HEK293 (cell line): Measurements from ENCODE around the gene CAMKMT.

Experiments used
- CTCF ChIA-PET: fragments of 350-600 bp; formaldehyde crosslinking; extraction: SDS; loops from one replicate; lab custom pipeline; 2021; ENCODE audit warnings: antibody characterized with exemption; lab: Yijun Ruan, JAX
- POLR2A ChIA-PET: fragments of 300-600 bp; formaldehyde crosslinking; extraction: SDS; loops from one replicate; lab custom pipeline; 2020; ENCODE audit warnings: antibody characterized with exemption, inconsistent platforms; lab: Yijun Ruan, JAX
- H3K27ac ChIP-seq: fragments of 200-500 bp; sonication (Bioruptor generic); 2 replicates; pipeline ENCODE4 v1.5.1; 2014; ENCODE audit warnings: low read depth, low read length, control low read depth, inconsistent platforms; ENCODE audit errors: extremely low read depth
- H3K36me3 ChIP-seq, 2 experiments: fragments of 200-500 bp in 1 of 2; sonication (Bioruptor generic) in 1 of 2; 1 replicate in 1 of 2; 2 replicates in 1 of 2; pipeline ENCODE4 v1.5.1; 2014 to 2017; ENCODE audit warnings: inconsistent platforms in 2 of 2, low read length in 2 of 2; ENCODE audit not compliant: control insufficient read depth in 2 of 2, insufficient read depth in 1 of 2
- H3K4me1 ChIP-seq: fragments of 200-500 bp; sonication (Bioruptor generic); 2 replicates; pipeline ENCODE4 v1.5.1; 2014; ENCODE audit warnings: mild to moderate bottlenecking, low read length, inconsistent platforms; ENCODE audit not compliant: control insufficient read depth, insufficient read depth
- H3K4me3 ChIP-seq: 2 replicates; pipeline ENCODE4 v1.5.1; 2011; ENCODE audit warnings: low read depth, mild to moderate bottlenecking, control low read depth, low read length, moderate library complexity
- H3K9me3 ChIP-seq: fragments of 200-500 bp; sonication (Bioruptor generic); 2 replicates; pipeline ENCODE4 v1.5.1; 2014; ENCODE audit warnings: low read depth, low read length, inconsistent platforms; ENCODE audit not compliant: control insufficient read depth, insufficient read depth
- PRDM10 ChIP-seq: fragments of 450-650 bp; formaldehyde crosslinking; IDR thresholded peaks from 2 replicates; pipeline ENCODE4 v1.5.1; 2016; ENCODE audit warnings: missing biosample characterization, missing genetic modification characterization
- SP2 ChIP-seq: fragments of 450-650 bp; formaldehyde crosslinking; IDR thresholded peaks from 2 replicates; pipeline ENCODE4 v1.5.1; 2016; ENCODE audit warnings: missing biosample characterization, missing genetic modification characterization
- TSHZ1 ChIP-seq: fragments of 450-650 bp; formaldehyde crosslinking; IDR thresholded peaks from 2 replicates; pipeline ENCODE4 v1.5.1; 2016; ENCODE audit warnings: missing biosample characterization, missing genetic modification characterization, borderline replicate concordance
- ZBTB17 ChIP-seq: fragments of 450-650 bp; formaldehyde crosslinking; IDR thresholded peaks from 2 replicates; pipeline ENCODE4 v1.5.1; 2016; ENCODE audit warnings: missing biosample characterization, missing genetic modification characterization
- ZNF133 ChIP-seq: fragments of 450-650 bp; formaldehyde crosslinking; IDR thresholded peaks from 2 replicates; pipeline ENCODE4 v1.5.1; 2016; ENCODE audit warnings: missing biosample characterization, missing genetic modification characterization
- ZNF140 ChIP-seq: fragments of 450-650 bp; formaldehyde crosslinking; IDR thresholded peaks from 2 replicates; pipeline ENCODE4 v1.5.1; 2016; ENCODE audit warnings: missing biosample characterization, missing genetic modification characterization
- ZNF148 ChIP-seq: fragments of 450-650 bp; formaldehyde crosslinking; IDR thresholded peaks from 2 replicates; pipeline ENCODE4 v1.5.0; 2017; ENCODE audit warnings: missing biosample characterization, missing genetic modification characterization, borderline replicate concordance
- ZNF48 ChIP-seq: fragments of 450-650 bp; formaldehyde crosslinking; IDR thresholded peaks from 2 replicates; pipeline ENCODE4 v1.5.1; 2016; ENCODE audit warnings: missing biosample characterization, missing genetic modification characterization
- ZNF510 ChIP-seq: fragments of 450-650 bp; formaldehyde crosslinking; IDR thresholded peaks from 2 replicates; pipeline ENCODE4 v1.5.1; 2018; ENCODE audit warnings: mild to moderate bottlenecking, missing genetic modification characterization, missing biosample characterization; ENCODE audit not compliant: insufficient replicate concordance
- ZNF610 ChIP-seq: fragments of 450-650 bp; formaldehyde crosslinking; IDR thresholded peaks from 2 replicates; pipeline ENCODE4 v1.5.1; 2016; ENCODE audit warnings: missing biosample characterization, missing genetic modification characterization, borderline replicate concordance
- ZNF629 ChIP-seq: fragments of 450-650 bp; formaldehyde crosslinking; IDR thresholded peaks from 2 replicates; pipeline ENCODE4 v1.5.1; 2017; ENCODE audit warnings: missing biosample characterization, missing genetic modification characterization
- ZNF639 ChIP-seq: fragments of 450-650 bp; formaldehyde crosslinking; IDR thresholded peaks from 2 replicates; pipeline ENCODE4 v1.5.1; 2016; ENCODE audit warnings: missing biosample characterization, missing genetic modification characterization
- ZNF660 ChIP-seq: fragments of 450-650 bp; IDR thresholded peaks from 2 replicates; pipeline ENCODE4 v1.5.1; 2018; ENCODE audit warnings: missing biosample characterization, mild to moderate bottlenecking, missing genetic modification characterization
- ZSCAN16 ChIP-seq: fragments of 450-650 bp; formaldehyde crosslinking; IDR thresholded peaks from 2 replicates; pipeline ENCODE4 v1.5.1; 2016; ENCODE audit warnings: missing biosample characterization, missing genetic modification characterization
- ZXDB ChIP-seq: fragments of 450-650 bp; formaldehyde crosslinking; IDR thresholded peaks from 2 replicates; pipeline ENCODE4 v1.5.1; 2016; ENCODE audit warnings: missing biosample characterization, missing genetic modification characterization

Gene CAMKMT

GRCh38 chr2:44642123-44642857 lies 280.5 kb downstream of the CAMKMT start (continued):
- TF ChIP-seq TSHZ1 (tag by site-specific recombination), result no peak
- TF ChIP-seq ZNF510 (tag by site-specific recombination), result no peak
- no peak for TF ChIP-seq ZBTB17

GRCh38 chr2:44645937-44646336 lies 284.2 kb downstream of the CAMKMT start:
- POLR2A ChIA-PET, result no interaction called here
- no peak for TF ChIP-seq ZXDB (tag by site-specific recombination)
- TF ChIP-seq SP2 (tag by site-specific recombination), result no peak
- TF ChIP-seq ZNF140 (tag by site-specific recombination), result no peak
- TF ChIP-seq ZNF610 (tag by site-specific recombination), result no peak
- TF ChIP-seq, all 188 proteins: peak for 0
- Histone ChIP-seq H3K36me3 (no peaks in the 10 kb centered on the region), H3K4me1 (no peaks in the 10 kb centered on the region), H3K4me3 (no peak overlapping the region), H3K27ac (no peak overlapping the region), H3K9me3 (no peaks in the 10 kb centered on the region)
- CTCF ChIA-PET, result interaction anchor here (0.7 to 1.1 kb wide), 3 partner anchors 17 to 166 kb away, joined by 3 read pairs; no protein-coding TSS in a partner anchor

GRCh38 chr2:44649381-44649780 lies 287.6 kb downstream of the CAMKMT start:
- Histone ChIP-seq H3K4me1 (no peaks in the 10 kb centered on the region), H3K27ac (no peak overlapping the region), H3K9me3 (no peaks in the 10 kb centered on the region), H3K4me3 (no peak overlapping the region), H3K36me3 (no peaks in the 10 kb centered on the region)
- TF ChIP-seq PRDM10 (tag by site-specific recombination) (no peak), ZNF148 (tag by site-specific recombination) (no peak), ZNF639 (tag by site-specific recombination) (no peak), ZNF660 (tag by site-specific recombination) (no peak), ZNF133 (no peak), ZNF48 (tag by site-specific recombination) (no peak), ZNF629 (tag by site-specific recombination) (no peak), ZSCAN16 (tag by site-specific recombination) (no peak)
- ChIA-PET CTCF (interaction anchor here (0.6 kb wide), 1 partner anchor 13 kb away, joined by 3 read pairs; no protein-coding TSS in a partner anchor), POLR2A (no interaction called here)
